GM04504 (cell line): ENCODE measurements around the gene SCLT1.

Source experiments
- DNase-seq: peaks from one replicate; pipeline ENCODE4 v3.0.0-alpha.2; 2012; ENCODE audit warnings: low read depth

The SCLT1 gene

DNA sequence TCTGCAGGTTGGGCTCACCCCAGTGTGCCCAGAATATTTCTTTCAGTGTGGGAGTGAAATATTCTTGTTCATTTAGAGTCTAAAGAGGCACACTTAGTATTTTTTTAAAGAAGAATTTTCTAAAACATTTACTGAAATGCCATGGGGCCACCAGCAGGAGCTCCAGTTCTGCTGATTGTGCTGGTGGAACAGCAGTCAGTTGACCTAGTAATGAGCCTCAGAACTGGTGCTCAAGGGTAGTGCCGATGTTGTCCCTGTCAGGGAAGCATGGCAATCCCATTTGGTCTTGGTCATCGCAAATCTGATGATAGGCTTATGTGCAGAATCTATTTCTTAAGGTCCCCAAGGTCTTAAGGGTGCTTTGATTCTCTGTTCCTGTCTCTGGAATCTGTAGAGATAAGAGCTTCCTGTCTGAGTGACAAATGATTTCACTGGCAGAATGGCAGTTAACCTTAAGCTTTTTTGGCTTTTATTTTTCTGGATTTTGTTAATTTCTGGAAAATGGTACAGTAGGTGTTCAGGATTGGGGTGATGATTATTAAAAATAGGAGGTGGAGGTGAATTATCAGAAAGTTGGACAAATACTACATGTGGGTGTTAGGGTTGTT lies 252.5 kb downstream of the SCLT1 start:
- DNase-seq, result no peak

DNA sequence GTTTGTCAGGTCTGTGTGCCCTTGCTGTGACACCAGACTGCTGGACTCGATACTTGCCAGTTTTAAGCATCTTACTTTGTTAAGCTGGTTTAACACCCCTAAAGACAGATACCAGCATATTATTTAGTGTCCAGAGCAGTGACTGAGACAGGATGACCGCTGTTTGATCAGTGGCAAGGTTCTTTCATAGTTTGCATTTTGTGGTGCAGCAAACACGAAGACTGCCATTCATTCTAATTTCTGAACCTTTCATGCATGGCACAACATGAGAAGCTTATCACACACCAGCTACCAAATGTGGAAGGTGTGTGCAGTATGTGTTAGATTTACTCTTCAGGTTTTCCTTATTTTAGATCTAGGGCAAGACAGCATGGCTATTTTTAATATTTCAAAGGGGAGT lies 255.7 kb downstream of the SCLT1 start:
- no peak for DNase-seq

DNA sequence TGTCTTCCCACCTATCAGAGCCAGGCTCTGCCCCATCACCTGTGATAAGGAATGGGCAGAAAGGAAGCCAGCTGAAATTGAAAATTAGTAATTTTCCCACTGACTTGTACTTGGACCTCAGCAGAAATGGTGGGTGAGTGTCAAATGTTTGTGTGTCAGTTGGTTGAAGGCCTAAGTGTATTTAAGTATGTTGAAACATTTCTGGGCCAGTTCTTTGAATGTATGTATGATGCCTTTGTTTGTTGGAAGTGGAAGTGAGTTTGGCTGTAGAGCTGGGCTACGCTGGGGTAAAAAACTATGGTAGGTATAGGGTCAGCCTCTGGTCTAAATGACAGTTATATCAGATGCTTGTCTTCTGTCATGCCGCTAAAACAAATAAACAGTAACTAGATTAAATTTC lies 256.1 kb downstream of the SCLT1 start:
- DNase-seq, result no peak

DNA sequence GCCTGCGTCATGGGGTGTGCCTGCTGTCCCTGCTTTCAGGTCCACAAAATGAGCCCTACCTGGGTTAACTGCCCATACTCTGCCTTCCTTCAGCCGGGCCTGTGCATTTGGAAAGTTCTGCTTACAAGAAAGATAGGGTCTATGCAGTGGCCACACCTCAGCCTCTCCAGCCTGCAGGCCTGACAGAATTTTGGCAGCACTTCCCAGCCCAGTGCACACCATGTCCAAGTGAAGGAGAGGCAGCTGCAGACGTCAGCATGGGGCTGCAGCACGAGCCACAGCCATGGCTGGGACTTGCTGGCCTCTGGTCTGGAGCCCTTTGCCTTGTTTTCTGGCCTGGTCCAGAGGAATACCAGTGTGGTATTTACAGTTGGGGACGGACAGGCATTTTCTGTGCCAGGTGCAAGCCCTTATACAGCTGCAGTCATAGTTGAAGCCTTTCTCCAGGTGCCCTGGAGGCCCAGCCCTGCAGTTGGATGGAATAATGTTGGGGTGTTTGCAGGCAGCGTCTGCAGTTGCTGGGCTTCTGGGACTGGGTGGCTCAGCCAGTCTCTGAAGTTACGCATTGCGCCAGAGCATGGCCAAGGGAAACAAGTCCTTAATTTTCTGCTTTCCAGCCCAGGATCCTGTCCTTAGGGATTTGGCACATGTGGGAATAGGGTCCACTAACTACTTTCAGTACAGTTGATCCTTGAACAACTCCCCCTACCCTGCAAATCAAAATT lies 257.7 kb downstream of the SCLT1 start:
- no peak for DNase-seq
